A549 (cell line): ENCODE data around the gene NME5.

ENCODE experiments used
- CTCF ChIP-seq: fragments of >200 bp; sonication (Bioruptor Twin); formaldehyde crosslinking; IDR thresholded peaks from 3 replicates; pipeline ENCODE4 v1.5.1; 2016
- HDAC2 ChIP-seq: fragments of 200-600 bp; sonication (generic); IDR thresholded peaks from 2 replicates; pipeline ENCODE4 v1.6.1; 2016
- MAX ChIP-seq: IDR thresholded peaks from 2 replicates; pipeline ENCODE4 v1.6.1; 2012
- MYC ChIP-seq: IDR thresholded peaks from 2 replicates; pipeline ENCODE4 v1.6.1; 2012; ENCODE audit warnings: mild to moderate bottlenecking, inconsistent platforms, low read length, improper control_type of control experiment, borderline replicate concordance
- POLR2A ChIP-seq: IDR thresholded peaks from 2 replicates; pipeline ENCODE4 v1.6.1; 2012; ENCODE audit warnings: mild to moderate bottlenecking, low read length
- REST ChIP-seq: fragments of 200-600 bp; sonication (generic); IDR thresholded peaks from 2 replicates; pipeline ENCODE4 v1.6.1; 2016; ENCODE audit warnings: antibody characterized with exemption, mild to moderate bottlenecking, moderate library complexity
- SMC3 ChIP-seq: fragments of >200 bp; sonication (Bioruptor Twin); formaldehyde crosslinking; IDR thresholded peaks from 3 replicates; pipeline ENCODE4 v1.6.1; 2018; ENCODE audit warnings: inconsistent platforms
- TFCP2L1 ChIP-seq: fragments of 250-450 bp; sonication (Bioruptor Pico); IDR thresholded peaks from 2 replicates; pipeline ENCODE4 v1.5.0; 2021; ENCODE audit warnings: mild to moderate bottlenecking
- USF2 ChIP-seq: fragments of 450-650 bp; IDR thresholded peaks from 2 replicates; pipeline ENCODE4 v1.6.1; 2014; ENCODE audit warnings: antibody characterized with exemption
- ZFP36 ChIP-seq: fragments of 450-650 bp; IDR thresholded peaks from 2 replicates; pipeline ENCODE4 v1.6.1; 2014; ENCODE audit warnings: borderline replicate concordance; ENCODE audit not compliant: partially characterized antibody

GRCh38 chr5:138103319-138103637 is 36.0 kb downstream of the NME5 start:
- TF ChIP-seq ZFP36: no peak
- TF ChIP-seq POLR2A: no peak
- TF ChIP-seq SMC3: no peak
- no peak for TF ChIP-seq CTCF
- no peak for TF ChIP-seq TFCP2L1 (CRISPR knock-in tag)
- no peak for TF ChIP-seq MYC
- no peak for TF ChIP-seq HDAC2
- no peak for TF ChIP-seq REST
- TF ChIP-seq USF2: no peak
- no peak for TF ChIP-seq MAX
